ENCODE results near the gene TFF3. TPM values are rescaled to one million over a fixed set of nuclear protein-coding genes. Genes with fewer than 3 reads are reported as not detected.

The TFF3 gene
- total RNA-seq, 2 donors from 2014 or later = 6.3 to 16.3 TPM

DNA sequence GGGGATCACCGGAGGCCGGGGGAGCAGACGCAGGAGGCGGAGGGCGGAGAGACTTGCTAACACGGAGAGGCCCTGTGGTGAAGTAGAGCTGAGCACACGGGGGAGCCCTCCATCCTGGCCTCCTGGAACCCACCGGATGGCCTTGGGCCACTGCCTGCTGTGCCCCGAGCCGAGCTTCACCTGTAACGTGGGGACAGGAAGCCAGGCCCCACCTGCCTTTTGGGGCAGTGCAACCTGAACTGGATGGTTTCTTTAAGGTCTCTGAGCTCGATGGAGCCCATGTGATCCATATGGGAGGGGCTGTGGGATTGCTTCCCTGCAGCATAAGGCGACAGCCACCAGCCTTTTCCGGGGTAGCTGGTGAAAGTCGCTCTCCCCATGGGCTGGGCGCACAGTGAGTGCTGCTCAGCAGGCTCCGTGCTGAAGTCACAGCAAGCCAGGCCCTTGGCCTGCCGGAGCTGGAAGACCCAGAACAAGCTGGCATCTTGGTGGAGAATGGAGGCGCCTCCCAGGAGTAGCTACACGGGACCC is 35.8 kb downstream of the TFF3 start:
- Histone ChIP-seq H3K36me3 (replicated peaks in 1 of 2; ENCODE audit: insufficient read depth in 1 of 2, low read depth in 2 of 2) (no peaks in the 10 kb centered on the region), H3K27ac (no peak overlapping the region), H3K4me1 (no peaks in the 10 kb centered on the region), H3K9me3 (no peaks in the 10 kb centered on the region), H3K4me3 (no peak overlapping the region), H3K27me3 (no peaks in the 10 kb centered on the region)
- intact Hi-C loops (cut with DNase I) = no loop called here
- no peak for TF ChIP-seq POLR2A (IDR thresholded peaks at IDR 0.05)
- TF ChIP-seq, protein P1, sequence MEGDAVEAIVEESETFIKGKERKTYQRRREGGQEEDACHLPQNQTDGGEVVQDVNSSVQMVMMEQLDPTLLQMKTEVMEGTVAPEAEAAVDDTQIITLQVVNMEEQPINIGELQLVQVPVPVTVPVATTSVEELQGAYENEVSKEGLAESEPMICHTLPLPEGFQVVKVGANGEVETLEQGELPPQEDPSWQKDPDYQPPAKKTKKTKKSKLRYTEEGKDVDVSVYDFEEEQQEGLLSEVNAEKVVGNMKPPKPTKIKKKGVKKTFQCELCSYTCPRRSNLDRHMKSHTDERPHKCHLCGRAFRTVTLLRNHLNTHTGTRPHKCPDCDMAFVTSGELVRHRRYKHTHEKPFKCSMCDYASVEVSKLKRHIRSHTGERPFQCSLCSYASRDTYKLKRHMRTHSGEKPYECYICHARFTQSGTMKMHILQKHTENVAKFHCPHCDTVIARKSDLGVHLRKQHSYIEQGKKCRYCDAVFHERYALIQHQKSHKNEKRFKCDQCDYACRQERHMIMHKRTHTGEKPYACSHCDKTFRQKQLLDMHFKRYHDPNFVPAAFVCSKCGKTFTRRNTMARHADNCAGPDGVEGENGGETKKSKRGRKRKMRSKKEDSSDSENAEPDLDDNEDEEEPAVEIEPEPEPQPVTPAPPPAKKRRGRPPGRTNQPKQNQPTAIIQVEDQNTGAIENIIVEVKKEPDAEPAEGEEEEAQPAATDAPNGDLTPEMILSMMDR (IDR thresholded peaks at IDR 0.05) = no peak
- ATAC-seq (no peak), DNase-seq (no peak)
- 87 to 88% methylated on average over 10 to 20 of the region's 20 CpGs for WGBS, 2 donors

DNA sequence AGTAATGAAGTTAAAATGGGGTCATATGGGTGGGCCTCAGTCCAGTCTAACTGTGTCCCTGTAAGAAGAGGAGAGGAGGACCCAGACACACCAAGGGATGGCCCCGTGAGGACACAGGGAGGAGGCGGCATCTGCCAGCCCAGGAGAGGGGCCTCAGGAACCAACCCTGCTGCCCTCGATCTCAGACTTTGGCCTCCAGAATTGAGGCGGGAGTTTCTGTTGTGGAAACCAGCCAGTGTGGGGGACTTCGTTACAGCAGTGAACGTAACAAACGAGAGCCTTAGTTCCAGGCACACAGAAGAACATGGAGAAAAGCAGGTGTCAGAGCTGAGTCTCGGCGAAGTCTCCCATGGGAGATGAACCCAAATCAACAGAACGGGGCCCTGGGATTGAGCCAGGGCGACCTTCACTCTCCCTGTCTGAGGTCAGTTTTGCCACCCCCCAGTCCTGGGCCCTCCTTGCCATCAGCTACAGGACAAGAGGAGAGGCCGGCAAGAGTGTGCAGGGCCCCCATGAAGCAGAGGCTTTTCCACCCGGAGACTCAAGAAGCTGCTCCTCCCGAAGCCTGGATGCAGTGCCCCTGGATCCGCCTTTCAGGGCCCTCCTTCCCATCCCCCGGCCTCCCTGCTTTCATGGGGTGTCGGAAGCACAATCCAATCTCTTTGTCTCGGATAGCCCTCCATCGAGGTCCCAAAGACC is 36.6 kb downstream of the TFF3 start:
- intact Hi-C loops (cut with DNase I) = no loop called here
- DNase-seq (no peak), ATAC-seq (no peak)
- Histone ChIP-seq H3K4me1 (no peaks in the 10 kb centered on the region), H3K27ac (no peak overlapping the region), H3K27me3 (no peaks in the 10 kb centered on the region), H3K9me3 (no peaks in the 10 kb centered on the region), H3K4me3 (no peak overlapping the region), H3K36me3 (replicated peaks in 1 of 2; ENCODE audit: insufficient read depth in 1 of 2, low read depth in 2 of 2) (no peaks in the 10 kb centered on the region)
- TF ChIP-seq, protein P1 (IDR thresholded peaks at IDR 0.05) = no peak
- TF ChIP-seq POLR2A (IDR thresholded peaks at IDR 0.05) = no peak
- 80 to 81% methylated on average over 18 to 19 of the region's 19 CpGs for WGBS, 2 donors

GRCh38 chr21:42277593-42277992 is 37.6 kb downstream of the TFF3 start:
- Histone ChIP-seq H3K9me3 (no peaks in the 10 kb centered on the region), H3K36me3 (replicated peaks in 1 of 2; ENCODE audit: insufficient read depth in 1 of 2, low read depth in 2 of 2) (no peaks in the 10 kb centered on the region)

DNA sequence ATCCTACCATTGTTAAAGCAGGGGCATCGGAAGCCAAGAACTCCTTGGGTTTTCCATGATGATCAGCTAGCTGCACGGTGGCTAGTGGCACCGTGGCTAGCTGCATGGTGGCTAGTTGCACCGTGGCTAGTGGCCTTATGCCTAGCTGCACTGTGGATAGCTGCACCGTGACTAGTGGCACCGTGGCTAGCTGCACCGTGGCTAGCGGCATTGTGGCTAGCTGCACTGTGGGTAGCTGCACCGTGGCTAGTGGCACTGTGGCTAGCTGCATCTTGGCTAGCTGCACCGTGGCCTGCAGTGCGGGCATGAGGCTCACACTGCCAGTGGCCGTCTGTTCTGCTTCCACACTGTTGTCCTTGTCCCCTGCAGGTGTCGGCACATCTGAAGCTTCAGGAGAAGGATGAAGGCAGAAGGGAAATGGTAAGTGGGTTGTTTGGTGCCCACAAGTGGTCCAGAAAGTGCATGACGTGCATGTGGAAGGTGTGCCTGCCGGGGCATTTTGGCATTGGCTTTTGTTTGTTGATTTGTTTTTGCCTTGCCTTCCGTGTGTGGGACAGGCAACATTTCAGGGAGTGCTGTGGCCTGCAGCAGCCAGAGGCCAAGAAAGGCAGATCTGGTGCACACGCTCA is 38.6 kb downstream of the TFF3 start:
- WGBS, 2 donors = 84 to 87% methylated on average over 16 to 17 of the region's 17 CpGs
- ATAC-seq (no peak), DNase-seq (no peak)
- no peaks in the 10 kb centered on the region for H3K36me3 ChIP-seq (replicated peaks in 1 of 2; ENCODE audit: insufficient read depth in 1 of 2, low read depth in 2 of 2)
- no peaks in the 10 kb centered on the region for H3K9me3 ChIP-seq
- no peaks in the 10 kb centered on the region for H3K27me3 ChIP-seq
- H3K4me1 ChIP-seq = no peaks in the 10 kb centered on the region
- intact Hi-C loops (cut with DNase I) = no loop called here
- no peak overlapping the region for H3K27ac ChIP-seq
- no peak overlapping the region for H3K4me3 ChIP-seq
- TF ChIP-seq, protein P1 (IDR thresholded peaks at IDR 0.05) = no peak
- no peak for TF ChIP-seq POLR2A (IDR thresholded peaks at IDR 0.05)

More at GRCh38 chr21:42277593-42277992, 37.6 kb downstream of the TFF3 start:
- DNase-seq (no peak), ATAC-seq (no peak)
- Histone ChIP-seq H3K27ac (no peak overlapping the region), H3K4me1 (no peaks in the 10 kb centered on the region), H3K4me3 (no peak overlapping the region), H3K27me3 (no peaks in the 10 kb centered on the region)
- WGBS, 2 donors = 76 to 82% methylated on average over 4 of the region's 4 CpGs
- TF ChIP-seq, protein P1 (IDR thresholded peaks at IDR 0.05) = no peak
- TF ChIP-seq POLR2A (IDR thresholded peaks at IDR 0.05) = no peak
- intact Hi-C loops (cut with DNase I) = no loop called here
